ENCODE data around the gene ECPAS. TPM values are rescaled to one million over a fixed set of nuclear protein-coding genes. Genes with fewer than 3 reads are reported as not detected.
"Not testable (repeated sequence)": the region's sequence is repeated elsewhere in the genome, so short reads cannot be mapped to it uniquely, and the experiment has no call there.

ECPAS gene
- total RNA-seq, 1 donor from 2014 or later = 140 TPM

GRCh38 chr9:111411266-111411665, 72.9 kb downstream of the ECPAS start:
- DNase-seq = peak; percentile 17

- DNase-seq = no peak
Observed at GRCh38 chr9:111407813-111408212, 76.4 kb downstream of the ECPAS start.

- no peak for DNase-seq
Observed at GRCh38 chr9:111405701-111406100, 78.5 kb downstream of the ECPAS start.

- DNase-seq = not testable (repeated sequence)
Observed at GRCh38 chr9:111401486-111401885, 82.7 kb downstream of the ECPAS start.

- no peak for DNase-seq
Observed at GRCh38 chr9:111400564-111400898, 83.7 kb downstream of the ECPAS start.

GRCh38 chr9:111399772-111400563, 84.2 kb downstream of the ECPAS start:
- no peak for DNase-seq

- no peak for DNase-seq
Observed at GRCh38 chr9:111399211-111399739, 84.9 kb downstream of the ECPAS start.

GRCh38 chr9:111393971-111394370, 90.2 kb downstream of the ECPAS start:
- DNase-seq = no peak

GRCh38 chr9:111389406-111389805, 94.8 kb downstream of the ECPAS start:
- DNase-seq = no peak

- DNase-seq = no peak
Observed at GRCh38 chr9:111386386-111386785, 97.8 kb downstream of the ECPAS start.

- no peak for DNase-seq
Observed at GRCh38 chr9:111381006-111381405, 103.2 kb downstream of the ECPAS start.

GRCh38 chr9:111375817-111376564, 108.2 kb downstream of the ECPAS start:
- no peak for DNase-seq

GRCh38 chr9:111375062-111375461, 109.1 kb downstream of the ECPAS start:
- no peak for DNase-seq

- DNase-seq = no peak
Observed at GRCh38 chr9:111372297-111372696, 111.9 kb downstream of the ECPAS start.

GRCh38 chr9:111366978-111367377, 117.2 kb downstream of the ECPAS start:
- DNase-seq = no peak

GRCh38 chr9:111362526-111362925, 121.7 kb downstream of the ECPAS start:
- DNase-seq = no peak

GRCh38 chr9:111360881-111361280, 123.3 kb downstream of the ECPAS start:
- no peak for DNase-seq

GRCh38 chr9:111356481-111357244, 127.5 kb downstream of the ECPAS start:
- peak; percentile 68 for DNase-seq

GRCh38 chr9:111352545-111352944, 131.6 kb downstream of the ECPAS start:
- no peak for DNase-seq

- no peak for DNase-seq
Observed at GRCh38 chr9:111350556-111350955, 133.6 kb downstream of the ECPAS start.

- DNase-seq = no peak
Observed at GRCh38 chr9:111349766-111350165, 134.4 kb downstream of the ECPAS start.

GRCh38 chr9:111348821-111349271, 135.3 kb downstream of the ECPAS start:
- DNase-seq = no peak

Measured in tongue (tissue), 2 donors.